ENCODE data around the gene DCST2.

DNA sequence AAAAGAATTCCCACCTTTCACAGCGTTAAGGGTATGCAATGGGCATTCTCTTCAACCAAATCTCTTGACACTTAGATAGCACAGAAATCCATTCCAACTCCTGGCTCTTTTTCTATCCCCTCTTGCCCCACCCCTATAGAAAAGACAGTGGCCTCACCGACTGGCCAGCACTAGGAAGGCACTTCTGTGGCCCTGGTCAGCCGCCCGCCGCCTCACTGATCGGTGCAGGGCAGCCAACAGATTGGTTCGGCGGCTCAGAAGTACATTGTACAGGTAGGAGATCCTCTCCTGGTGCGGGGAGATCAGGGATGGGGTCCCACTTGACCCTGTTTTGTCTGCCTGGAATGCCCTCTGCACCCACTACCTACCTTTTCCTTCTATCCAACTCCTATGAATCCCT, 9.3 kb downstream of the DCST2 start:
- TF ChIP-seq SUZ12 (IDR thresholded peaks at IDR 0.05; ENCODE audit: extremely low read depth, insufficient read depth, insufficient read length) (no peak), YY1 (IDR thresholded peaks at IDR 0.05; ENCODE audit: insufficient read depth, insufficient read length) (no peak)
